ENCODE results near the gene USP9X.

GRCh38 chrX:41192880-41193279, 107.6 kb downstream of the USP9X start:
- no peak for TF ChIP-seq CTCF (conservative IDR thresholded peaks at IDR 0.05; ENCODE audit: low read length)
- no peak for TF ChIP-seq EZH2phosphoT487 (IDR thresholded peaks at IDR 0.05; ENCODE audit: borderline replicate concordance)
